GM19328 (cell line): ENCODE data around the gene CDK14.

Experiments
- ATAC-seq: cut with Tn5 transposase; IDR thresholded peaks from one replicate; pipeline ENCODE4 v1.9.1; 2021; ENCODE audit warnings: mild to moderate bottlenecking, moderate library complexity; ENCODE audit not compliant: unreplicated experiment

The CDK14 gene

GRCh38 chr7:90933984-90934383 is 337.9 kb downstream of the CDK14 start:
- no peak for ATAC-seq

- ATAC-seq, result no peak
Measured at GRCh38 chr7:90938371-90938770, 342.2 kb downstream of the CDK14 start.

- no peak for ATAC-seq
Measured at GRCh38 chr7:90939666-90940065, 343.5 kb downstream of the CDK14 start.

GRCh38 chr7:90944021-90944420 is 347.9 kb downstream of the CDK14 start:
- no peak for ATAC-seq

- ATAC-seq, result no peak
Measured at GRCh38 chr7:90945104-90945787, 349.1 kb downstream of the CDK14 start.

- ATAC-seq, result no peak
Measured at GRCh38 chr7:90946730-90947501, 350.8 kb downstream of the CDK14 start.

GRCh38 chr7:90948085-90948484 is 352.0 kb downstream of the CDK14 start:
- ATAC-seq, result no peak

- no peak for ATAC-seq
Measured at GRCh38 chr7:90951229-90951628, 355.1 kb downstream of the CDK14 start.

GRCh38 chr7:90951986-90952954 is 356.1 kb downstream of the CDK14 start:
- ATAC-seq, result no peak

GRCh38 chr7:90955641-90956207 is 359.6 kb downstream of the CDK14 start:
- ATAC-seq, result no peak

- ATAC-seq, result no peak
Measured at GRCh38 chr7:90957883-90958282, 361.8 kb downstream of the CDK14 start.

- no peak for ATAC-seq
Measured at GRCh38 chr7:90958647-90959046, 362.5 kb downstream of the CDK14 start.

GRCh38 chr7:90961037-90961725 is 365.1 kb downstream of the CDK14 start:
- no peak for ATAC-seq

- no peak for ATAC-seq
Measured at GRCh38 chr7:90965211-90965610, 369.1 kb downstream of the CDK14 start.

GRCh38 chr7:90966346-90966745 is 370.2 kb downstream of the CDK14 start:
- no peak for ATAC-seq

GRCh38 chr7:90968871-90969270 is 372.8 kb downstream of the CDK14 start:
- no peak for ATAC-seq

- no peak for ATAC-seq
Measured at GRCh38 chr7:90972906-90973550, 376.9 kb downstream of the CDK14 start.

GRCh38 chr7:90977056-90977455 is 380.9 kb downstream of the CDK14 start:
- ATAC-seq, result no peak

GRCh38 chr7:90980545-90980944 is 384.4 kb downstream of the CDK14 start:
- no peak for ATAC-seq

GRCh38 chr7:90982228-90982627 is 386.1 kb downstream of the CDK14 start:
- no peak for ATAC-seq
